Chondrocyte (in vitro differentiated cells): Measurements from ENCODE around the gene ARG1. TPM values are rescaled to one million over a fixed set of nuclear protein-coding genes. Genes with fewer than 3 reads are reported as not detected.

Source experiments
- DNase-seq: peaks from one replicate; pipeline ENCODE4 v3.0.0; 2021; ENCODE audit warnings: mixed read lengths, low spot score
- H3K27ac Mint-ChIP-seq: one replicate; pipeline ENCODE4 v1.8.0; 2021; ENCODE audit warnings: mild to moderate bottlenecking, moderate library complexity, mixed read lengths; ENCODE audit not compliant: unreplicated experiment
- H3K27me3 Mint-ChIP-seq: 2 replicates; pipeline ENCODE4 v1.8.0; 2021; ENCODE audit warnings: low read depth, mixed read lengths
- H3K36me3 Mint-ChIP-seq: 2 replicates; pipeline ENCODE4 v1.8.0; 2021; ENCODE audit warnings: low read depth, mixed read lengths
- H3K4me1 Mint-ChIP-seq: 2 replicates; pipeline ENCODE4 v1.8.0; 2021; ENCODE audit warnings: low read depth, mild to moderate bottlenecking, mixed read lengths
- H3K4me3 Mint-ChIP-seq: one replicate; pipeline ENCODE4 v1.8.0; 2021; ENCODE audit warnings: mild to moderate bottlenecking, moderate library complexity, mixed read lengths; ENCODE audit not compliant: unreplicated experiment
- H3K9me3 Mint-ChIP-seq: 2 replicates; pipeline ENCODE4 v1.8.0; 2021; ENCODE audit warnings: low read depth, mixed read lengths
- CTCF ChIP-seq: fragments of 200-600 bp; sonication (generic); IDR thresholded peaks from 2 replicates; pipeline ENCODE4 v1.5.0; 2021; ENCODE audit warnings: antibody characterized with exemption, mild to moderate bottlenecking, moderate library complexity
- total RNA-seq: library from RNA; stranded (reverse); gene quantifications from 3 replicates; pipeline ENCODE4 v1.2.1, GENCODE V29; 2021

The ARG1 gene
- total RNA-seq, 1 donor from 2014 or later: not detected

- Mint-ChIP-seq H3K27me3 (no peaks in the 10 kb centered on the region), H3K9me3 (no peaks in the 10 kb centered on the region)
Observed at GRCh38 chr6:131586543-131586942, 13.5 kb downstream of the ARG1 start.

GRCh38 chr6:131587909-131588308 lies 14.9 kb downstream of the ARG1 start:
- TF ChIP-seq CTCF: no peak
- Mint-ChIP-seq H3K27me3 (no peaks in the 10 kb centered on the region), H3K27ac (no peak overlapping the region), H3K4me3 (no peak overlapping the region), H3K4me1 (no peaks in the 10 kb centered on the region), H3K36me3 (peaks cover 30% of the 10 kb centered on the region), H3K9me3 (no peaks in the 10 kb centered on the region)
- DNase-seq: no peak

More at GRCh38 chr6:131586543-131586942, 13.5 kb downstream of the ARG1 start:
- H3K4me1 Mint-ChIP-seq: no peaks in the 10 kb centered on the region
- H3K36me3 Mint-ChIP-seq: peaks cover 24% of the 10 kb centered on the region
- no peak for DNase-seq
- H3K27ac Mint-ChIP-seq: no peak overlapping the region
- TF ChIP-seq CTCF: no peak
- no peak overlapping the region for H3K4me3 Mint-ChIP-seq

GRCh38 chr6:131588643-131589042 lies 15.6 kb downstream of the ARG1 start:
- peaks cover 32% of the 10 kb centered on the region for H3K36me3 Mint-ChIP-seq
- no peak overlapping the region for H3K4me3 Mint-ChIP-seq
- no peak overlapping the region for H3K27ac Mint-ChIP-seq
- DNase-seq: no peak
- TF ChIP-seq CTCF: no peak
- no peaks in the 10 kb centered on the region for H3K9me3 Mint-ChIP-seq
- H3K27me3 Mint-ChIP-seq: no peaks in the 10 kb centered on the region
- no peaks in the 10 kb centered on the region for H3K4me1 Mint-ChIP-seq

- Mint-ChIP-seq H3K27ac (no peak overlapping the region), H3K27me3 (no peaks in the 10 kb centered on the region), H3K4me3 (no peak overlapping the region), H3K36me3 (peaks cover 36% of the 10 kb centered on the region), H3K9me3 (no peaks in the 10 kb centered on the region), H3K4me1 (no peaks in the 10 kb centered on the region)
- TF ChIP-seq CTCF: no peak
- DNase-seq: no peak
Observed at GRCh38 chr6:131592935-131593334, 19.9 kb downstream of the ARG1 start.

GRCh38 chr6:131594074-131594473 lies 21.0 kb downstream of the ARG1 start:
- H3K9me3 Mint-ChIP-seq: no peaks in the 10 kb centered on the region
- H3K4me1 Mint-ChIP-seq: no peaks in the 10 kb centered on the region

More at GRCh38 chr6:131594074-131594473, 21.0 kb downstream of the ARG1 start:
- peaks cover 35% of the 10 kb centered on the region for H3K36me3 Mint-ChIP-seq
- no peak for TF ChIP-seq CTCF
- H3K27ac Mint-ChIP-seq: no peak overlapping the region
- no peaks in the 10 kb centered on the region for H3K27me3 Mint-ChIP-seq
- DNase-seq: no peak
- H3K4me3 Mint-ChIP-seq: no peak overlapping the region
